ENCODE measurements around the gene MAGEB6.
"Not testable (repeated sequence)": the region's sequence is repeated elsewhere in the genome, so short reads cannot be mapped to it uniquely, and the experiment has no call there.

The MAGEB6 gene

GRCh38 chrX:26192204-26192603 lies at the start of gene MAGEB6:
TSS of gene MAGEB6 (plus strand) at chrX:26192440. CDS start at chrX:26193847, 1,407 bp downstream.
- no peak for DNase-seq

DNA sequence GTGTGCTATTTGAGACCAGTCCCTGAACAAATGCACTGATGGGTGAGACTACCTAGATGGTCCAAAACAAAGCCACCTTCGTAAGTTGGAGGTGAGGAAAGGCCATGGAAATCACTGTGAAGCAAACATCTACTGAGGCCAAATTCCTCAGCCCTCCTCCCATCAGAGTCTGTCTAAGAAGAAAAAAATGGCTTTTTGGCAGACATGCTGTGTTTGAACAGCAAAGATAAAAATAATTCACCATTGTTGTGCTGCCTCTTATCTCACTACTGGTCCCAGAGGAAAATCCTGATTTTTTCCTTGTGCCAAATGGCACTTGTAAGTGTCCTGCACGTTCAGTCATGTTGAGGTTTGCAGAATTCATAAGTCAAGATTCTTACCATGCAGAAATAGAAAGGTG lies 46.2 kb upstream of the MAGEB6 start:
- no peak for DNase-seq

- DNase-seq: no peak
Measured at GRCh38 chrX:26160301-26160700, 31.9 kb upstream of the MAGEB6 start, which contains the start of gene MAGEB6B. TSS of gene MAGEB6B (plus strand) at chrX:26160601. CDS start at chrX:26160601, 0 bp downstream.

DNA sequence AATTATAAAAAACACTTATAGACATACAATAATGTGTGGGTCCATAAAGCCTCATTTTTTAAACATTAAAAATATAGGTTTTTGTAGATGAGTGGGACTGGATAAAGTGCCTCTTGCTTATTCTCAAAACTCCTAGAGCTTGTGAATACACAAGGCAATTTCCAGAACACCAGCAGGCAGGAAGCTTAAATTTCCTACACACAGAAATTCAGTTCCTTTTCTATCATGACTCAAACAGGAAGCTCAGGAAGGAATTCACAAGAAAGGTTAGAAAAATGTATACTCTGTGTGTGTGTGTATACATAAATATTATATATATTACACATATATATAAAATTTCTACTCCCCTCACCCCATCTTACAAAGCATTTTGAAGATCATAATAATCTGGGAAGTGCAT lies 11.3 kb downstream of the MAGEB6 start:
- no peak for DNase-seq

DNA sequence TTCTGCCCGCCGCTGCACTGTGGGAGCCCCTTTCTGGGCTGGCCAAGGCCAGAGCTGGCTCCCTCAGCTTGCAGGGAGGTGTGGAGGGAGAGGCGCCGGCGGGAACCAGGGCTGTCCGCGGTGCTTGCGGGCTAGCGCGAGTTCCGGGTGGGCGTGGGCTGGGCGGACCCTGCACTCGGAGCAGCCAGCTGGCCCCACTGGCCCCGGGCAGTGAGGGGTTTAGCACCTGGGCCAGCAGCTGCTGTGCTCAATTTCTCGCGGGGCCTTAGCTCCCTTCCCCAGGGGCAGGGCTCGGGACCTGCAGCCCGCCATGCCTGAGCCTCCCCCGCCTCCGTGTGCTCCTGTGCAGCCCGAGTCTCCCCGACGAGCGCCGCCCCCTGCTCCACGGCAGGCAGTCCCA lies 12.5 kb downstream of the MAGEB6 start:
- DNase-seq: not testable (repeated sequence)

DNA sequence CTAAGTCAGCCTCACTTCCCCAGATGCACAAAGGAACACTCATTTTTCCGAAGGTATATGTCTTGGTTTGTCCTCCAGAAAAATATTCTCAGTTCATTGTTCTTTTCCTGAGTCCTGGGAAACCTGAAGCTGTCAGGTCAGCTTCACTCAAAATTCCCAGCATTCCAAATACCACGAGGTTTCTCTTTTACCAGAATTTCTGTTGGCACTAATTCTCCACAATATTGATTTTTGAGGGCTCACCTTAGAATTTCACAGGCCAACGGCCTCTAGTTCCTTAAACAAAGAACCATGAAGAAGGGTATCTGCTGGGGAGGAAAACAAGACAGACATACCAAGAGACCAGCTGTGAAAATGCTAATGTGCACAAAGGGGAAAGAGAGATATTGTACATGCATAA lies 15.8 kb downstream of the MAGEB6 start:
- DNase-seq: no peak

- DNase-seq: no peak
Measured at GRCh38 chrX:26215869-26216268, 23.6 kb downstream of the MAGEB6 start, which contains the start of gene MAGEB5. TSS of gene MAGEB5 (plus strand) at chrX:26216169. CDS start at chrX:26217302, 1,133 bp downstream.

DNA sequence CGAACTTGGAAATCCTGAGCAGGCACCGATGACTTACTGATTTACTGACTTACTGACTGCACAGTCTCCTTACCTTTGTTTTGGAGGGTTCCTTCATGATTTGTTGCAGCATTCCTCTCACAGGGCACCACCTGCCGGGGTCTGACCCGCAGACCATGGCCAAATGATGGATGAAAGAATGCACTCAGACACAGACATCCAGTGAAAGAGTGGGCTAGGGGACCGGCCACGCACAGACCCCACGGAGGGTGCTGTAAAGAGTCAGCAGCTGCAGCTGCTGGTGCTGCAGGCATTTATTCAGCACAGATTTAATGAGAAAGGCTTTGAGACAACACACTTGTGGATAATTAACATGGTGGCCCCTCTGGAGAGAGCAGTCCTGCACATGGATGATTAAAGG lies 27.1 kb downstream of the MAGEB6 start:
- no peak for DNase-seq

DNA sequence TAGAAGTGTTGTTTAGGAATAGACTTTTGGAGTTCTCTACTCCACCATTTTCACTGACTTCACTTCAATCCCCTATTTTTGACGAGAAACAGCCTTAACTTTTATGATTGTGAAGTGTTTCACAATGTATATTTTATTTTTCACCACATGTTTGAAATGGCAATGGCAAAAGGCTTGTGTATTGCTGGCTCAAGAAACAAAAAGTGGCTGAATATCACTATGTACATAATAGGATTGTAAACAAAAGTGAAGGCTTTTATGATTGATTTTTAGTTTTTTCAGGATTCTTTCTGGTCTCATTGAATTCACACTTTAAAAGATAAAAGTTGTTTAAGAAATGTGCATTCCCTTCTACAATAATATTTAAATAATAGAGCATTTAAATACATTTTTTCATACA lies 41.9 kb downstream of the MAGEB6 start:
- no peak for DNase-seq

Data from stimulated activated CD4-positive, alpha-beta T cell treated with anti-CD3 and anti-CD28 coated beads, Interleukin-12 subunit alpha, Interleukin-12 subunit beta, amount 100 ng/mL, for 4 hours (primary cell).